ENCODE data around the gene RPS6KA4. TPM values are rescaled to one million over a fixed set of nuclear protein-coding genes. Genes with fewer than 3 reads are reported as not detected.

The RPS6KA4 gene
- total and polyA plus RNA-seq, 2 of the 13 experiments (the other 11 are each of a cell fraction or from before 2014, with no cell fraction given), result 8.9 to 14.2 TPM

GRCh38 chr11:64317325-64317960 is 41.5 kb upstream of the RPS6KA4 start, which contains the start of gene TRMT112 (continued):
- no peak for TF ChIP-seq TFAP4 (IDR thresholded peaks at IDR 0.05; ENCODE audit: borderline replicate concordance, low read depth)
- no peak for TF ChIP-seq DZIP1 (CRISPR knock-in tag; IDR thresholded peaks at IDR 0.05)
- TF ChIP-seq ZNF260 (CRISPR knock-in tag; IDR thresholded peaks at IDR 0.05; ENCODE audit: borderline replicate concordance, low read depth), result no peak
- no peak for TF ChIP-seq TIGD3 (CRISPR knock-in tag; IDR thresholded peaks at IDR 0.05; ENCODE audit: borderline replicate concordance)
- peak; percentile 96 for TF ChIP-seq TFE3 (CRISPR knock-in tag; IDR thresholded peaks at IDR 0.05)
- TF ChIP-seq ZFP36 (IDR thresholded peaks at IDR 0.05; ENCODE audit: borderline replicate concordance, low read depth, low read length, partially characterized antibody), result no peak
- 0 out of 2 replicates have a peak, but pooled peaks have one; percentile 29 for TF ChIP-seq ZNF563 (CRISPR knock-in tag; IDR thresholded peaks at IDR 0.05)
- no peak for TF ChIP-seq KLF13 (CRISPR knock-in tag; IDR thresholded peaks at IDR 0.05)
- TF ChIP-seq ZNF737 (CRISPR knock-in tag; IDR thresholded peaks at IDR 0.05; ENCODE audit: borderline replicate concordance), result no peak
- TF ChIP-seq REPIN1 (CRISPR knock-in tag; IDR thresholded peaks at IDR 0.05; ENCODE audit: borderline replicate concordance, low read depth), result peak; percentile 78
- TF ChIP-seq JUNB (CRISPR knock-in tag; IDR thresholded peaks at IDR 0.05; ENCODE audit: borderline replicate concordance), result no peak
- TF ChIP-seq ZNF430 (CRISPR knock-in tag; IDR thresholded peaks at IDR 0.05), result peak; percentile 77; the same call in 1 of the 2 replicates
- peak; percentile 84 for TF ChIP-seq ZNF639 (CRISPR knock-in tag; conservative IDR thresholded peaks at IDR 0.05)
- TF ChIP-seq SRSF9 (IDR thresholded peaks at IDR 0.05; ENCODE audit: borderline replicate concordance, insufficient read depth, low read depth, low read length, poor library complexity, severe bottlenecking), result no peak
- TF ChIP-seq ZNF432 (CRISPR knock-in tag; IDR thresholded peaks at IDR 0.05; ENCODE audit: borderline replicate concordance), result no peak
- no peak for TF ChIP-seq MTA3 (CRISPR knock-in tag; IDR thresholded peaks at IDR 0.05)
- TF ChIP-seq ZGPAT (CRISPR knock-in tag; IDR thresholded peaks at IDR 0.05), result no peak; the same call in 1 of the 2 replicates
